Urothelium cell line (cell line): ENCODE measurements around the gene GPLD1.
"Not testable (repeated sequence)": the region's sequence is repeated elsewhere in the genome, so short reads cannot be mapped to it uniquely, and the experiment has no call there.

ENCODE experiments used
- DNase-seq: peaks from one replicate; pipeline ENCODE4 v3.0.0; 2011; ENCODE audit warnings: low spot score, mixed read lengths
- FAIRE-seq: peaks from 2 replicates; lab custom pipeline; 2011; peaks lifted over from hg19 to GRCh38; lab: Jason Lieb, UNC

Gene GPLD1

GRCh38 chr6:24419526-24419925 is 69.9 kb downstream of the GPLD1 start:
- DNase-seq (no peak), FAIRE-seq (no peak)

GRCh38 chr6:24415753-24416152 is 73.6 kb downstream of the GPLD1 start:
- no peak for FAIRE-seq
- no peak for DNase-seq

DNA sequence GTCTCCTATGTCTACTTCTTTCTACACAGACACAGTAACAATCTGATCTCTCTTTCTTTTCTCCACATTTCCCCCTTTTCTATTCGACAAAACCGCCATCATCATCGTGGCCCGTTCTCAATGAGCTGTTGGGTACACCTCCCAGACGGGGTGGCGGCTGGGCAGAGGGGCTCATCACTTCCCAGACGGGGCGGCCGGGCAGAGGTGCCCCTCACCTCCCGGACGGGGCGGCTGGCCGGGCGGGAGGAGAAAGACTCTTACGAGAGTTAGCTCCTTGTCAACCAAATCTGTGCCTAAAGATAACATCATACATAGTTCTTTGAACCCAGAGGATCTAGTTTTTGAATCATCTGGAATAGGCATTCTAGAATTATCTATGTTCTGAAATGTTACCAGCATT is 74.8 kb downstream of the GPLD1 start:
- DNase-seq, FAIRE-seq: not testable (repeated sequence)

- FAIRE-seq: no peak
- DNase-seq: no peak
These were observed 77.1 kb downstream of the GPLD1 start for GRCh38 chr6:24412294-24412693.

GRCh38 chr6:24410622-24411021 is 78.8 kb downstream of the GPLD1 start:
- FAIRE-seq: no peak

GRCh38 chr6:24408719-24409410 is 80.5 kb downstream of the GPLD1 start:
- DNase-seq (no peak), FAIRE-seq (no peak)

More at GRCh38 chr6:24410622-24411021, 78.8 kb downstream of the GPLD1 start:
- DNase-seq: no peak

DNA sequence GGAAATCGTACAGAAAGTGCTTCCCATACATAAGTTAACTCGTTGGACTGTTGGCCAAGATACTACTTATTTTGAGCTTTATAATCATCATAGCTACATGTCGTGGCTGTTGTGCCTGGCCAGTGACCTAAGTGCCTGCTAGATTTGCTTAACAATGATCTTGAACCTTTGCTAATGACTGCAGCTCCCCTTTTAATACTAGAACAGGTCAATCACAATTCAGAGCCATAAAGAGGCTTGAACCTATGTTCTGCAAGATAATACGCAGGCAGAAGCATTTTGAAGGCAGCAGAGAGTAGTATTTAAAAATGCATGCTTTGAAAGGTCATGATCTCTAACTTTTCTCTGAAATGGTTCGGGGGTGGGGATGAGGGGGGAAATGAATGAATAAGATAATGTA is 84.1 kb downstream of the GPLD1 start:
- DNase-seq (no peak), FAIRE-seq (no peak)

- DNase-seq: no peak
- no peak for FAIRE-seq
These were observed 85.9 kb downstream of the GPLD1 start for GRCh38 chr6:24403501-24403824.

- FAIRE-seq: no peak
These were observed 86.5 kb downstream of the GPLD1 start, which contains the start of gene MRS2 for GRCh38 chr6:24402697-24403500. Gene MRS2 (plus strand): TSS chr6:24402936. CDS start chr6:24403047, 111 bp downstream.

DNA sequence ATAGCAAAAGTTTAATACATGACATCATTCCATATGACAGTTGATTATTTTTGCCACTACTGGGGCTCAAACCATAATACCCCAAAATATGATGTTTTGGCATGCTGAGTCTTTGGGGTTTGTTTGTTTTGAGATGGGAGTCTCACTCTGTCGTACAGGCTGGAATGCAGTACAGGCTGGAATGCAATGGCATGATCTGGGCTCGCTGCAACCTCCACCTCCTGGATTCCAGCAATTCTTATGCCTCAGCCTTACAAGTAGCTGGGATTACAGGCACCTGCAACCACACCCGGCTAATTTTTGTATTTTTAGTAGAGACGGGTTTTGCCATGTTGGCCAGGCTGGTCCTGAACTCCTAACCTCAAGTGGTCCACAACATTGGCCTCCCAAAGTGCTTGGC is 87.9 kb downstream of the GPLD1 start:
- FAIRE-seq (no peak), DNase-seq (no peak)

More at GRCh38 chr6:24402697-24403500, 86.5 kb downstream of the GPLD1 start, which contains the start of gene MRS2:
- peak; percentile 80 for DNase-seq

DNA sequence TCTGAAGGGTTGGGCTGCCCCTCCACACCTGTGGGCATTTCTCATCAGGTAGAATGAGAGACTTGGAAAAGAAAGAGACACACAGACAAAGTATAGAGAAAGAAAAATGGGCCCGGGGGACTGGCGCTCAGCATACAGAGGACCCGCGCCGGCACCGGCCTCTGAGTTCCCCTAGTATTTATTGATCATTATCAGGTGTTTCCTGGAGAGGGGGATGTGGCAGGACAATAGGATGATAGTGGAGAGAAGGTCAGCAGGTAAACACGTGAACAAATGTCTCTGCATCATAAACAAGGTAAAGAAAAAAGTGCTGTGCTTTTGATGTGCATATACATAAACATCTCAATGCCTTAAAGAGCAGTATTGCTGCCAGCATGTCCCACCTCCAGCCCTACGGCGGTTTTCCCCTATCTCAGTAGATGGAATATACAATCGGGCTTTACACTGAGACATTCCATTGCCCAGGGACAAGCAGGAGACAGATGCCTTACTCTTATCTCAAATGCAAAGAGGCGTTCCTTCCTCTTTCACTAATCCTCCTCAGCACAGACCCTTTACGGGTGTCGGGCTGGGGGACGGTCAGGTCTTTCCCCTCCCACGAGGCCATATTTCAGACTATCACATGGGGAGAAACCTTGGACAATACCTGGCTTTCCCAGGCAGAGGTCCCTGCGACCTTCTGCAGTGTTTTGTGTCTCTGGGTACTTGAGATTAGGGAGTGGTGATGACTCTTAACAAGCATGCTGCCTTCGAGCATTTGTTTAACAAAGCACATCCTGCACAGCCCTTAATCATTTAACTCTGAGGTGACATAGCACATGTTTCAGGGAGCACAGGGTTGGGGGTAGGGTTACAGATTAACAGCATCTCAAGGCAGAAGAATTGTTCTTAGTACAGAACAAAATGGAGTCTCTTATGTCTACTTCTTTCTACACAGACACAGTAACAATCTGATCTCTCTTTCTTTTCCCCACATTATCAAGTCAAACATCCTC is 89.0 kb downstream of the GPLD1 start:
- not testable (repeated sequence) for DNase-seq, FAIRE-seq

- no peak for DNase-seq
- FAIRE-seq: no peak
These were observed 91.7 kb downstream of the GPLD1 start for GRCh38 chr6:24397631-24398030.

DNA sequence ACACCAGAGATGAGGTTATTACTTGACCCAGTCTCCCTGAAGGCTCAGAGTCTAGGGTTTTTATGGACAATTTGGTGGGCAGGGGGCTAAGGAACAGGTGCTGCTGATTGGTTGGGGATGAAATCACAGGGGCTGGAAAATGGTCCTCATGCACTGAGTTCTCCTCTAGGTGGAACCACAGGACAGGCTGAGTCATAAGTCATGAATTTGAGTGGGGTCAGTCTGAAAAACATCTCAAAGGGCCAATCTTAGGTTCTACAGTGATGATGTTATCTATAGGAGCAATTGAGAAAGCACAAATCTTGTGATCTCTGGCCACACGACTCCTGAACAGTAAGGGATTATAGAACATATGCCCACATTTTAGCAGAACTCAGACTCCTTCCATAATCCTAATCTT is 92.6 kb downstream of the GPLD1 start:
- no peak for FAIRE-seq
- DNase-seq: no peak

GRCh38 chr6:24394780-24395437 is 94.5 kb downstream of the GPLD1 start:
- no peak for FAIRE-seq
- DNase-seq: no peak

- no peak for DNase-seq
- FAIRE-seq: no peak
These were observed 95.2 kb downstream of the GPLD1 start for GRCh38 chr6:24394061-24394779.

GRCh38 chr6:24391756-24392405 is 97.5 kb downstream of the GPLD1 start:
- DNase-seq (no peak), FAIRE-seq (no peak)

DNA sequence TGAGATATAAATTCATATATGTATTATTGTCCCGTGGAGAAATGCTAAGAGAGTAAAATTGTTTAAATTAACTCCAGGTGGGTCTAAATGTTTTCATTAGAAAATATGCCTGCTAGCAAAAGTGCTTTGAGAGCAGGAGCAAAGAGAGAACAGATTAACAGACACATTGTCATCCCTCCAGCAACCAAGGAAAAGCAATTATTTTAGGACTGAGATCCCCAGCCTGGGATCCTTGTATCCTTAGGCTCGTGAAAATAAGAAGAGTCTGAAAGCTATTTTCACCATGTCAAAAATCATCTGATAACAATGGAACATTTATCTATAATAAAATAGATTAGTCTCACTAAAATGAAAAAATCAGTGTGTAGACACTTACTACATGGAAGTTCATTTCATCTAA is 98.2 kb downstream of the GPLD1 start:
- FAIRE-seq (no peak), DNase-seq (no peak)

DNA sequence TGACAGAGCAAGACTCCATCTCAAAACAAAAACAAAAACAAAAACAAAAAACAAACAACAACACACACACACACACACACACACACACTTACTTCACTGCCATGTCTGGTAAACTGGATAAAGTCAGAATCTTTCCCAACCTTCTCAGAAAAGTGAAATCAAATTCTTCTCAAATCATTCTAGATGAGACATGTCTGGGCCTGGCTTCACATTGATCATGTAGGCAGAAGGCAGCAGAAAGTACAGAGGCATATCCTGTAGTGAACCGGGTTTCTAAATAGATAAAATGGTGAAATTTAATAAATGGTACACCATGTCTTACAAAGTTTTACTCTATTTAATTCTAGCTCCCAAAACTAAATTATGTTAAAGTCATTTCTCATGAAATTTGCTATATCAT is 101.6 kb downstream of the GPLD1 start:
- FAIRE-seq: no peak
- no peak for DNase-seq

DNA sequence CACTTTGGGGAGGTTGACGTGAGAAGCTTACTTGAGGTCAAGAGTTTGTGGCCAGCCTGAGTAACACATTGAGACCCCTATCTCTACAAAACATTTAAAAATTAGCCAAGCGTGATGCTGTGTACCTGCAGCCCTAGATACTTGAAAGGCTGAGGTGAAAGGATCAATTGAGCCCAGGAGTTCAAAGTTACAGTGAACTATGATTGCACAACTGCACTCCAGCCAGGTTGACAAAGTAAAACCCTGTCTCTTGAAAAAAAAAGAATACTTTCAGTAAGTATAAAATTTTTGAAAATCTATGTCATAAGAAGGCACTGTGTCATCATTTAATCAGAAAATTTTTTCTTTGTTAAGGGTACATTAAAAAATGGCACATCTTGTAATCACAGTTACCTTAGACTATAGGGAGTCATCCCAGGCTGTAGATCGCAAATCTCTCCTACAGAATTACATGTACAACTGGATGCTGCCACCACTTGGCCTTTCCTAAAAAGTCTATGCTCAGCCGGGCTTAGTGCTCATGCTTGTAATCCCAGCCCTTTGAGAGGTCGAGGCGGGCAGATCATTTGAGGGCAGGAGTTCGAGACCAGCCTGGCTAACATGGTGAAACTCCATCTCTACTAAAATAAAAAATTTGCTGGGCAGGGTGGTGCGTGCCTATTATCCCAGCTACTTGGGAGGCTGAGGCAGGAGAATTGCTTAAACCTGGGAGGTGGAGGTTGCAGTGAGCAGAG is 103.7 kb downstream of the GPLD1 start:
- no peak for FAIRE-seq
- no peak for DNase-seq
